Fibroblast of mammary gland (primary cell): Measurements from ENCODE around the gene YY1.
A peak's percentile ranks its signal among the peaks of the same experiment; 100 is the strongest.
"Not testable (repeated sequence)": the region's sequence is repeated elsewhere in the genome, so short reads cannot be mapped to it uniquely, and the experiment has no call there.

Experiments used
- DNase-seq: peaks from one replicate; pipeline ENCODE4 v3.0.0-alpha.2; 2010; ENCODE audit warnings: low read depth
- H3K4me3 ChIP-seq: 2 replicates; pipeline ENCODE4 v1.5.1; 2011; ENCODE audit warnings: low read depth, mild to moderate bottlenecking, low read length, moderate library complexity; ENCODE audit not compliant: control insufficient read depth
- CTCF ChIP-seq: conservative IDR thresholded peaks from 2 replicates; pipeline ENCODE4 v1.5.1; 2011; ENCODE audit warnings: low read depth, low read length, inconsistent platforms; ENCODE audit not compliant: control insufficient read depth, insufficient read depth

Gene YY1

GRCh38 chr14:100293497-100294212, 54.7 kb downstream of the YY1 start:
- TF ChIP-seq CTCF: no peak
- DNase-seq: peak; percentile 49

DNA sequence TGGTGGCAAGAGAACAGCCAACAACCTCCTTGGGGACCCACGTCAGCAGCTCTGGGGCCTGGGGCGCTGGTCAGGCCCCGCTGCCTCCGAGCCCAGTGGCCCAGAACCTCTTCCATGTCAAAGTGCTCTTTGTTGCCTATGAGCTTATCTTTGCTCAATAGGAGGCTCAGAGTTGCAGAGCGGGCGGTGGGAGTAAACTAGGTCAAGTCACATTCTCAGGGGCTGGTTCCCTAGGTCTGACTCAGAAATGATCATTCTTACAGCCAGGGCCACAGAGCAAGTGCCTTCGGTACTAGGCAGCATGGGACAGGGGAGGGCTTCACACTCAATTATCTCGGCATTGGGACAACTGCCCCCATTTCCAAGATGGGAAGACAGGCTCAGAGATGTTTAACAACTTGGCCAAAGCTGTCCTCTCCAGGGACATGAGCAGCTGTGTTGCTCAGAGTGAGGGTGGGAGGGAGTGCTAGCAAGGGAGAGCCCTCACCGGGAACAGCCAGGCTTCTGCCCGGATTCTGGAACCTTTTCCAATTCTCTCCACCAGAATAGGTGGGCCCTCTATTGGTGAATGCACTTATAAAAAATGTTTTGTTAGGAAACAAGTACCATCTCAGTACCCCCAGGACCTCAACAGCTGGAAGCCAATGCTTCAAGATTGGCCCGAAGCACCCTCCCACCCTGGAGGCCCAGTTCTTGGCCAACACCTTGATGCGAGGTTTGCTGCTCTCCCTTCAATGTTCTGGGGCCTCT, 55.4 kb downstream of the YY1 start:
- DNase-seq: peak; percentile 36
- H3K4me3 ChIP-seq: no peak overlapping the region
- no peak for TF ChIP-seq CTCF

More at GRCh38 chr14:100293497-100294212, 54.7 kb downstream of the YY1 start:
- H3K4me3 ChIP-seq: no peak overlapping the region

- no peak overlapping the region for H3K4me3 ChIP-seq
- no peak for DNase-seq
- no peak for TF ChIP-seq CTCF
These were observed 56.0 kb downstream of the YY1 start for GRCh38 chr14:100294963-100295330.

- no peak for DNase-seq
- no peak for TF ChIP-seq CTCF
- no peak overlapping the region for H3K4me3 ChIP-seq
These were observed 56.6 kb downstream of the YY1 start for GRCh38 chr14:100295376-100296105.

DNA sequence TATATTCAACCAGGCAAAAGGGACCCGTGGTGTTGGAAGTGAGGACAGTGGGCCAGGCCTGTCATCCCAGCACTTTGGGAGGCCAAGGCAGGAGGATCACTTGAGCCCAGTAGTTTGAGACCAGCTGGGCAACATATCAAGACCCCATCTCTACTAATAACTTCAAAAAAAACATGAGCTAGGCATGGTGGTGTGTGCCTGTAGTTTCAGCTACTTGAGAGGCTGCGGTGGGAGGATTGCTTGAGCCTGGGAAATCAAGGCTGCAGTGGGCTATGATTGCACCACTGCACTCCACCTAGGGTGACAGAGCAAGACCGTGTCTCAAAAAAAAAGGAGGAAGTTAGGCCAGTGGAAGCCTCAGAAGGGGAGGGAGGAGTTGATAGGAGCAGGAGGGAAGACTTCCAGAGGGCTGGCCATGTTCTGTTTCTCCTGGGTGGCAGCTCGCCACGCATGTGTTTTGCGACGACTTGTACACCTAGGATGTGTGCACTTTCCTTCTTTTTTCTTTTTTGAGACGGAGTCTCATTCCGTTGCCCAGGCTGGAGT, 57.2 kb downstream of the YY1 start:
- no peak overlapping the region for H3K4me3 ChIP-seq
- TF ChIP-seq CTCF: no peak
- no peak for DNase-seq

DNA sequence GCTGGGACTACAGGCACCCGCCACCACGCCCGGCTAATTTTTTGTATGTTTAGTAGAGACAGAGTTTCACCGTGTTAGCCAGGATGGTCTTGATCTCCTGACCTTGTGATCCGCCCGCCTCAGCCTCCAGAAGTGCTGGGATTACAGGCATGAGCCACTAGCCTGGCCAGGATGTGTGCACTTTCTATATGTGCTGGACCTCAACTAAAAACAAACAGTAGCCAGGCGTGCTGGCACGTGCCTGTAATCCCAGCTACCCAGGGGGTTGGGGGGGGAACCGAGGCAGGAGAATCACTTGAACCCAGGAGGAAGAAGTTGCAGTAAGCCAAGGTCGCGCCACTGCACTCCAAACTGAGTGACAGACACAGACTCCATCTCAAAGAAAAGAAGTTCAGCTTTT, 57.8 kb downstream of the YY1 start:
- not testable (repeated sequence) for DNase-seq

More for the DNA sequence above, 57.8 kb downstream of the YY1 start:
- H3K4me3 ChIP-seq: not testable (repeated sequence)
